Measurements from ENCODE around the gene GNRHR.

GNRHR gene

GRCh38 chr4:67700116-67700737 lies 54.0 kb downstream of the GNRHR start:
- no peak for DNase-seq

GRCh38 chr4:67699603-67700002 lies 54.6 kb downstream of the GNRHR start:
- DNase-seq = no peak

- DNase-seq = no peak
These were observed 56.1 kb downstream of the GNRHR start for GRCh38 chr4:67697860-67698687.

GRCh38 chr4:67696061-67696460 lies 58.1 kb downstream of the GNRHR start:
- DNase-seq = no peak

- no peak for DNase-seq
These were observed 59.5 kb downstream of the GNRHR start for GRCh38 chr4:67694662-67695061.

- no peak for DNase-seq
These were observed 62.9 kb downstream of the GNRHR start for GRCh38 chr4:67691328-67691727.
